ENCODE data around the gene TRAPPC3L.

The TRAPPC3L gene

DNA sequence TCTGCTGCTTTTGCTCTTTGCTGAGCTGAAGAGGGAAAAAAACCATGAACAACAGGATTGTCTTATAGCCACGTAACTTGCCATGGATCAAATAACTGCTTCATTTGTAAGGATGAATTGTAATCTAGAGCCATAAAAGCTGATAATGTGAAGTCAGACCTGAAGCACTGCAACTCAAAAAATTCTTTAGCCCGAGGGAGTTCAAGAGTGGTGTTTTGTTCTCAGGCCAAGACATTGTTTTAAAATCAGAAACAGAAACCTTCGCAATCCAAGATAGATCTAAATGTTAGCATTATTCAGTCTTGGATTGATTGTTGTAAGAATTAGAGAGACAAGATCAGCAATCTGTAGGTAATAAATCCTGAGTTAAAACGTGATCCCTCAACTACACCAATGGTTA is at the start of gene TRAPPC3L:
Gene TRAPPC3L (minus strand): TSS at position 34 of the 400 bp plus-strand sequence. CDS start 170 bp downstream, outside the sequence.
- no peak for DNase-seq (ENCODE audit: low read depth in 1 of 2, low spot score in 1 of 2)

DNA sequence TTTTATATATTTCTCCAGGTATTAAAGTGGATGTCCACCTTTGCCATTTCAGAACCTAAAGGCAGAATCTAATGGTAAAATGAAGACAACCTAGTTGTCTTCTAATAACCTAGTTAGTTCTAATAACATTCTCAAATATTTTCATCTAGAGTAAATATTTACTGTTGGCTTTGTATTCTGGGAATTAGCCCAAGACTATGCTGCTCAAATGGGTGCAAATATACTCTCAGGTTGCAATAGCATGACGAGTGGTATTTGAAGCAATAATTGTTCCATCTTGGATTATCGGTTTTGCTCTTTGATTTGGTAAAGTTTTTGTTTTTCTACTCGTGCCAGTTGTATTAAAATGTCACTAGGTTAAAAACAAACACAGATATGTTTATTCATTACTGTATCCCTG is 49.8 kb upstream of the TRAPPC3L start:
- no peak for DNase-seq (ENCODE audit: low read depth in 1 of 2, low spot score in 1 of 2)

- DNase-seq (ENCODE audit: low read depth in 1 of 2, low spot score in 1 of 2): no peak
Observed at GRCh38 chr6:116586738-116587137, 41.3 kb upstream of the TRAPPC3L start.

DNA sequence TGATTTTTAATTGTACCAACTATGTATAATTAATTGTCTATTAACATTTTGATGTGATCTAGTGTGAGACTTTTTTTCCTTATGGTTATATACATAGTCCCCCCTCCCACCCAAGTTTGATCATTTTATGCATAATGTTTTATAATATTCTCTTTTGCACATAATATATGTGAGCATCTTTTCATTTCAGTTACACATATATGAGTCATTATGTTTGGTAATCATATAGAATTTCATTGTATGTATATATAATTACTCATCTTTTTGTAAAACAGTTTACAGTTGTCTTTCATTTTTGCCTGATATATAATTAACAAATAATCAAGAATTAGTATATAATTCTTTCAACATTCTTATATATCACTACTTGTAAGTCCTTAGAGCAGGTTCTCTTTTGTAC is 40.8 kb upstream of the TRAPPC3L start:
- no peak for DNase-seq (ENCODE audit: low read depth in 1 of 2, low spot score in 1 of 2)

DNA sequence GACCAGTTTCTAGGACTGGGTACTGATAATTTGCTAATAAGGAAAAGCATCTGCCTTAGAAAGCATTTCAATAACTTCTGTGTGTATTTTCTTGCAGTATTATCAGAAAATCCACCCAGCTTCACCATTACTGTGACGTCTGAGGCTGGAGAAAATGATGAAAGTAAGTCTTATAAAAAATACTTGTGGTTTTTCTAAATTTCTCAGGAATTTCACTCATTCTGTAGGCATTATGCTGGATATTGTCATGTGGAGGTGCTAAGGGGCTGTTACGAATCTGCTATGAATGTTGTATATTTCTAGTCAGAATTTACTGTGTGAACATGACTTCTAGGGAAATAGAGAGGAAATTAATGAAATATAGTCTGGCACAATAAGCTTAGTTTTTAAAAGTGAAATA is 34.7 kb upstream of the TRAPPC3L start:
- no peak for DNase-seq (ENCODE audit: low read depth in 1 of 2, low spot score in 1 of 2)

DNA sequence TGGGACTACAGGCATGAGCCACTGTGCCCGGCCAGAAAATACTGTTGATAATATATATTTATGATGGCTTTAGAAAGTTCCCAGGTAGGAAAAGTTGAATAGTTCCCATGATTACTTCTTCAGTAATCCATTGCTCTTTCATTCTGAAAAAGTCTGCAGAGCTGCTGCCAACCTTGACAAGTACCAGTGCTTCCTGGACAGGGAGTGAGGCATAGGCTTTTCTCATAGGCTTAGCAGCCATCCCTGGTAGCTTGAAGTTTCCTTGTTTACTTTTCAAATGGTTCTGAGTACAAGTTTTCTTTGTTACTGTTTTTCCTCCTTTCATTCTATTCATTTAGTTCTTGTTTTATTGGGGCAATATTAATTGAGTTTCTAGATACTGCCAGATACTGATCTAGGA is 33.7 kb upstream of the TRAPPC3L start:
- DNase-seq (ENCODE audit: low read depth in 1 of 2, low spot score in 1 of 2): no peak

DNA sequence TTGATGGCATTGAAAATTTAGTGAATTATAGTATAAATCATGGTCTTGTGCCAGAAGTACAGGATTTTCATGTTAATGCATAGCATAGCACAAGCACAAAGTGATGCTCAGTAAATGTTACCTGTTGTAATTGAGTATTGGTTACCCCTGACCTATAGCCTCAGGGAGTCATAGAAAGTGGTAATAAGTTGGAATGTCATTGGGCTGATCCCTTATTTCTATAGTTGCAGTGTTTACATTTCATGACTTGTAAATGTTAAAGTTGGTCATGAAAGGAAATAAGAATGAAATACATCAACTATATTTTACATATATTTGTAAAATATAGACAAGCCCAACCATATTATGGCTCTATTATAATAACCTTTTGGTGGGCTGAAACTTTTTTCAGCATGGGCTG is 32.9 kb upstream of the TRAPPC3L start:
- DNase-seq (ENCODE audit: low read depth in 1 of 2, low spot score in 1 of 2): no peak

GRCh38 chr6:116577486-116577885 is 32.0 kb upstream of the TRAPPC3L start:
- DNase-seq (ENCODE audit: low read depth in 1 of 2, low spot score in 1 of 2): no peak

DNA sequence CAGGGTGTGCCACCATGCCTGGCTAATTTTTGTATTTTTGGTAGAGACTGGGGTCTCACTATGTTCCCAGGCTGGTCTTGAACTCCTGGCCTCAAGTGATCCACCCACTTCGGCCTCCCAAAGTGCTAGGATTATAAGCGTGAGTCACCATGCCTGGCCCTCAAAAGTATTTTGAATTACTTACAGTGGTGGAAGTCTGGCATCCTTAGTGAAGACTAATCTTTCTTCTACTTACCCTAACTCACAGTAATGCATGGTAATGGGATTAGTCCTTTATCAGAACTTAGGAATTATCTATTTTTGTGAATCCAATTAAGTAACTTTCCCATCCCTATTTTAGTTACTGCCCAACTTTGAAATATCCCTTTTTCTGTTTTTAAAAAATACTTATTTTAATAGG is 29.7 kb upstream of the TRAPPC3L start:
- no peak for DNase-seq (ENCODE audit: low read depth in 1 of 2, low spot score in 1 of 2)

GRCh38 chr6:116572162-116572561 is 26.7 kb upstream of the TRAPPC3L start:
- DNase-seq (ENCODE audit: low read depth in 1 of 2, low spot score in 1 of 2): no peak

DNA sequence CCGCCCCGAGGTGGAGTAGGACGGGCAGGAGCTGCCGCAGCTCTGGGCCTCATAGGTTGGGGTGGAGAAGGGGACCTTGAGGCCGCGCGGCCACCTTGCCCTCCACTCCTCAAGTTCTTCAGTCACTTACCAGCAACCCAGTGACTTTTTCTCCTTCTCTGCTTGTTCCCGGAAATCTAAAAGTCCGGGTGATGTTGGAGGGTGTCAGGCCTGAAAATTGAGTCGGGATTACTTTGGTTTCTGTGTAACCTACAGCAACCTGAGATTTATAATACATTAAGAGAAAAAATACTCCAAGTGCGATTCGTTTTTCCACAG is 26.2 kb upstream of the TRAPPC3L start:
- no peak for DNase-seq (ENCODE audit: low read depth in 1 of 2, low spot score in 1 of 2)

DNA sequence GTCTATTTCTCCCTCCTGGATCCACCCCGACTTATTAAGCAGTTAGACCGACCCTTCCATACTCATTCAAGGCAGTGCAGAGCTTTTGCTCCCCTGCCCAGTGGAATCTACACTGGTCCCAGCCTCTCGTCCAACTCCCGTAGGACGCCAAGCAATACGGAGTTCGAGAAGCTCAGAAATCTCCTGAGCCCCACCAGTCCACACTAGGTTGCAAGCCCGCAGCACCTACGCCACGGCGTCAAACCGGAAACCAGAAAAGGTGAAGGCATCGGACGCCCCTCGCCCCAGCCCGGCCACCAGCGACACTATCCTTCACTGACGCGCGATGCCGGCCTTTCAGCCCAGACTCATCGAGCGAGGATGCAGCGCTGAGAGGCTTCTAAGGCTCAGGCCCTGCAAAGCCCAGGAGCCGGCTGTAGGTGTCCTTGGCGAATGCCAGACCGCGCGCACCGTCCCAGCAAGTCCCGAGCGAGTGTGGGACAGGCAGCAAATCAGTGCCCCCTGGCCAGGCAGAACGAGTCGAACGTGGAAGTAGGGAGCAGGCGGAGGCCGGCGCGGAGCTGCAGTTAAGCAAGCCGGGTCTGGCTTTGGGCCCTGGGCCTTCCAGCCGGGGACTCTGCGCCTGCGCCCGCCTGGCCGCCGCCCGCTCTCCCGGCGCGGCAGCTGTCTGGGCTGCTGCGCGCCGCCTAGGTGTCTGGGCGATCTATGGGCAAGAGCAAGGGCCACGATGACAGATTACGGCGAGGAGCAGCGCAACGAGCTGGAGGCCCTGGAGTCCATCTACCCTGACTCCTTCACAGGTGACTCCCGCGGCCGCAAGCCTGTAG is 25.6 kb upstream of the TRAPPC3L start, which contains the start of gene RWDD1:
Gene RWDD1 (plus strand): TSS at position 649 of the 827 bp plus-strand sequence. CDS start 79 bp downstream, at position 728.
- peak; percentile 95 to 97 for DNase-seq (ENCODE audit: low read depth in 1 of 2, low spot score in 1 of 2)

- no peak for DNase-seq (ENCODE audit: low read depth in 1 of 2, low spot score in 1 of 2)
Observed at GRCh38 chr6:116568821-116569755, 23.6 kb upstream of the TRAPPC3L start.

DNA sequence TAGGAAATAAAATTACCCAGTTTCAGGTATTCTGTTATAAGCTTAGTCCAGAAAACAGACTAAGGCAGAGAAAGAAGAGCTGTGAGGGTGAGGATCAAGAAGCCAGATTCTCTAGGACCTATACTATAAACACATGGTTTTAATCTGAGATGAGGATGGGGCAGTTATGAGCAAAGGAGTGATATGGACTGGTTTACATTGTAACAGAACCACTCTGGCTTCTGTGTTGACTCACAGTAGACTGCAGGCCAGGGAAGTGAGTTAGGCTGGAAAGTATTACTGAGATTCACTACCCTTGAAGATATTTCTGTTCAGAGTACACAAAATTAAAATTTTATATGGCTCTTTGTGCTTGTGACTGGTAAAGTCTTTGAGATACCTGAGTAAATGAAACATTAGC is 22.6 kb upstream of the TRAPPC3L start:
- DNase-seq (ENCODE audit: low read depth in 1 of 2, low spot score in 1 of 2): no peak

DNA sequence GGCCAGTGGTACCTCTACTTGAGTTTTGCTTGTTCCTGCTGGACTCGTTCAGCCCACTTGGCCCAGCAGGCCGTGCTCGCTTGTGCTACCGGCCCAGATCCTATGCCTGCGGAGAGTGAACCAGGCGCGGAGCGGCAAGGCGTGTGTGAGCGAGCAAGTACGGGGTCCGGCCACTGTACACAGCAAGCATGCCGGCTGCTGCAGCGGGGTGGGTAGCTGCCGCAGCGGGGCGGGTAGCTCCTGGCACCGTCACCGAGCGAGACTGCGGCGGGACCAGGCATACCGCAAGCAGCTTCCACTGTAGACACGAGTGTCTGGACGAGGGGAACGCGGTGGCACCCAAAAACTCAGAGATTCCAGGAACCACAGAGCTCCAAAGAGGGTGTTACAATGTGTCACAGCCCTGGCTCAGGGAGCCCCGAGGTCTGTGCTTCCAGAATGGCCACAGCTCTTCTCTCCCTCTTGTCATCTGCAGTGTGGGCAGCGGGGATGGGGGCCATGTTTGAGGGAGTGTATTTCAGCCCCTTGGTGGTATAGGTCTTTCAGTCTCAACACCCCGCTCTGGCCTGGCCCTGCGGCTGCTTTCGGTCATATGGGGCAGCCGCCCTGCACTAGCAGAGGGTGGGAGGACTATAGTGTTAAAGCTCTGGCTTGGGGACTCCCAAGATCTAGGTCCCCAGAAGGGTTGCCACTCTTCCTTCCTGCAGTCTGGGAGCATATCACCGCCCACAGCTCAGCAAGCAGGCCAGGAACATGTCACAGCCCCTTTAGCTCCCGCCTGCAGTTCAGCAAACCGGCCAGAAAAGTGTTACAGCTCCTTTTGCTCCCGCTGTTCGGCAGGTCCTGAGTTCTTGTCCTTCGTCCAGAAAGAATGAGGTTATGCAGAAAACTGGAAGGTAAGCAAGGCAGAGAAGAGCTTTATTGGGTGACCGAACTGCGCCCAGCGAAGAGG is 19.7 kb upstream of the TRAPPC3L start:
- no peak for DNase-seq (ENCODE audit: low read depth in 1 of 2, low spot score in 1 of 2)

DNA sequence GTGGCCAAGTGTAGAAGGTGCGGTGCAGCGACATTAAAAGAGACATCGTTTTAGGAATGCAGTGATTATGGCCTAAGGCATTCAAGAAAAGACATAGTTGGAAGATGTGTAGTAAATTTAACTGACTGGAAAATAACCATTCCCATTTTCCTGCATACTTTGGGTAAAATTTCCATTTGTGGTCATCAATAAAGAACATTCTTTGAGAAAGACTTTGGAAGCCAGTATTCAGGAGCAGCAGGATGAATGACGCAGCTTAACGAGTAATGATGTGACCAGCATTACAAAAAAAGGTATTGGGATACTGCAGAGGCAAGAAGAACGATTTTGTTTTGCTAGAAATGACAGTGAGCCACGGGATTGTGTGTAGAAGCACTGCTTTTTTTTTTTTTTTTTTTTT is 18.8 kb upstream of the TRAPPC3L start:
- no peak for DNase-seq (ENCODE audit: low read depth in 1 of 2, low spot score in 1 of 2)

GRCh38 chr6:116563830-116564229 is 18.3 kb upstream of the TRAPPC3L start:
- DNase-seq (ENCODE audit: low read depth in 1 of 2, low spot score in 1 of 2): no peak

GRCh38 chr6:116562614-116563013 is 17.1 kb upstream of the TRAPPC3L start:
- no peak for DNase-seq (ENCODE audit: low read depth in 1 of 2, low spot score in 1 of 2)

DNA sequence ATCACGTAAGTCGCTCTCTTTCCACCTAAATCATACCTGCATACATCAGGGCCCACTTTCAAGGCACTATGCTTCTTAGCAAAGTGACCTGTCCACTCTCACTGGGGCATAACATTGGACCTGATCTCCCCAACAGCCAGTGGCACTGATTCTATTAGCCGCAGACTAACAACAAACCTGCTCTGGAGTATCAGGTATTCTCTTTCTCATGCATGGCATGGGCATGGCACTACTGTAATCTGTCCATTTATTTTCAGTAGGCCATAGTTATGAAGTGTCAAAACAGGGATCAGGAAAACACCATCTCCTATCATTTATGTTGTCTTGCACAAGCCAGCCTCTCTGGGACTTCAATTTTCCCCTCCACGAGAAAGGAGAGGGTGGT is 16.5 kb upstream of the TRAPPC3L start:
- no peak for DNase-seq (ENCODE audit: low read depth in 1 of 2, low spot score in 1 of 2)

DNA sequence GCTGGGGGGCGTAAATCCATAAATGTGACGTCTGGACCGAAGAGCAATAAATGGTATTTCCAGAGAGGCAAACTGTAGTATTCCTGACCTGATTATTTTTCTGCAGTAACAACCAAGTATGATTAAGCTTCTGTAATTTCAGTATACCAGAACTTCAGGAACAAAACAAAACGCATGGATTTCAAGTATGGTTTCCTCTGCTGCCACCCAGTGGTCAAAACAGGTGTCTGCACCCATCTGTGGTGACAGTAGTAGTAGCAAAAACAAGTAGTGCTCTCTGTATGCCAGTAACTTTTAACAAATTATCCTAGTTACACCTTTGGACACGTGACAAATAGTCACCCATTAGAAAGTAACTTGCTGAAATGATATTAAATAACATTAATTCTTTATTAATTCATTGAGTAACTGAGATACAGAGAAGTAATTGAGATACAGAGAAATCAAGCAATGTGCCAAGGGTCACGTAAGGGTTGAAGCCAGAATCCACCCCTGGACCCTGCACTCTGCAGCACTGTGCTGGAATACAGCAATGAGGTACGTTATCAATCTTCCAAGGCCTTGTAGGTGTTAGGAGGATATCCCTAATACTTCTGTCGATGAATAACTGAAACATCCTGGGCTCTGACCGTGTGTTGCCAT is 16.0 kb upstream of the TRAPPC3L start:
- DNase-seq (ENCODE audit: low read depth in 1 of 2, low spot score in 1 of 2): peak; percentile 36 to 37

DNA sequence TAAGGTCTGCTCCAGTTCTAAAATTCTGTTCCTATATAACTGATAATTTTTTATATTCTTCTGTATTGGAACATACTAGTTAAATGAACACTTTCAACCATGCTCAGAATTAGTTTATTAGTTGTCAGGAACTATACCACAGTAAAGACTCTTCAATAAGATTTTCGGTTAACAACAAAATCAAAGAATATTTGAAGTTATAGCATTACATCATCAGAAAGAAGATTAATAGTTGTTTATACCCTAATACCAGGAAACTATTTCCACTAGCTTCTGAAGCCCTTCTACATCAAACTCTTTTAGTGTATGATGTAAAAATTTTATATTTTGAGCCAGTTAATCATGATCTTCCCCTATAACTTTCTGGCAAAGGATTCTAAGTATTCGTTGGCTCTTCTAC is 14.6 kb upstream of the TRAPPC3L start:
- no peak for DNase-seq (ENCODE audit: low read depth in 1 of 2, low spot score in 1 of 2)
